ENCODE measurements around the gene FAM72D.
"Not testable (repeated sequence)": the region's sequence is repeated elsewhere in the genome, so short reads cannot be mapped to it uniquely, and the experiment has no call there.

The FAM72D gene

DNA sequence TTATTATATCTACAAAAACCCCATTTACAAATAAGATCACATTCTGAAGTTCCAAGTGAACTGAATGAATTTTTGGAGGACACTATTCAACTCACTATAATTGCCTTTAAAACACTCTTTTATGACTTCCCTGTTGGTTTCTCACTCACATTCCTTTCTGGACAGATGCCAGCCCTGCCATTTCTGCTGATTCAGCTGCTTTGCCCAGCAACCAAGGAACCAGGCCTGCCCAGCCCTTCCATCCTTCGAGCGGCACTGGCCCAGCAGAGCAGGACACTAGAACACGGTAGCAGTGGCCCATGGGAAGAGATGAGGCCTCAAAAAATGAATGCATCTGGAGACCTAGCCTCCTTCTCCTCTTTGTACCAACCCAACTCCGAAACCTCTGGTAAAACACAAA lies 50.5 kb downstream of the FAM72D start:
- not testable (repeated sequence) for DNase-seq (ENCODE audit: low read depth)

DNA sequence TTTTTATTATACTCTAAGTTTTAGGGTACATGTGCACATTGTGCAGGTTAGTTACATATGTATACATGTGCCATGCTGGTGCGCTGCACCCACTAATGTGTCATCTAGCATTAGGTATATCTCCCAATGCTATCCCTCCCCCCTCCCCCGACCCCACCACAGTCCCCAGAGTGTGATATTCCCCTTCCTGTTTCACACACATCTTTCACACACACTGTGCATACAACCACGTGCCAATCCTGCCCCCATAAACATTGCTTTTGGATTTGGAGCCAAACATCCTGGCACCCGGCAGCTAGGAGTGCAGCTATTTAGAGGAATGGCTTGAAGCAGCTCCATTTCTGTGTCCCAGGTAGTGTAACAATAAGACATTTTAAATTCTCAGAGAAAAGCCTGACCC lies 51.4 kb downstream of the FAM72D start:
- DNase-seq (ENCODE audit: low read depth), result not testable (repeated sequence)

DNA sequence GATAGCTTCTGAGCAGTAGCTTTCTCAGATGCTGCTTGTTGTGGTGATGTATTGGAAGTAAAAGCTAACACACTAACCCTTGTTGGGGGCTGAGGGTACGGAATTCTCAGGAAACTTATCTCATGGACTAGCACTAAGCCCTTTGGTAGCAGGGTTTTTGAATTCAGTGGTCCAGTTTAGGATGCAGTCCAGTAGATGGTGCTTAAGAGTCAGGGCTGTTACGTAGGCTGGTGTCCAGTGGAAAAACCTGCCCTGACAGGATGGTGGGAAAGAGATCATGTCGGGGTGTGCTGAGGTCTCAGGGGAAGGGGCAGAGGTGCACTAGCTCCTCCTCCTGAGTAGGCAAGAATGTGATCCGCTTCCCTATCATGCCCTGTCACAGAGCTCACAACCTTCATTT lies 59.6 kb downstream of the FAM72D start:
- not testable (repeated sequence) for DNase-seq (ENCODE audit: low read depth)

DNA sequence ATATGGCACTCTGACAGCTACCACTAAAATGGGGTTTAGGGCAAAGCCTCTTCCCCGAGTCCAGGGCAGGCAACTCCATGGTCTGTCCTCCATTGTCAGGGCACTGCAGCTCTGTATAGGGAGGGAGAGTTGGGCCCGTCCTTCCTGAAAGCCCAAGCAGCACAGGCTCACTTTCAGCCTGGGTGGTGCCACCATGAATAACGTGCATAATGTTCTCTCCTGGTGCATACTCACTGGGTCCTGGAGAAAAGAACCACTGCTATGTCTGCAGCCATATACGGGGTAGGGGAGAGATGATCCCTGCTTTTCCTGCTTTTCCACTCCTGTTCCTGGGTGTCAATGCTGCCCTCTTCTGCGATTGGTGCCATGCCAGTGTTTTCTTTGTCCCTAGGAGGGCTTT lies 60.1 kb downstream of the FAM72D start:
- not testable (repeated sequence) for DNase-seq (ENCODE audit: low read depth)

DNA sequence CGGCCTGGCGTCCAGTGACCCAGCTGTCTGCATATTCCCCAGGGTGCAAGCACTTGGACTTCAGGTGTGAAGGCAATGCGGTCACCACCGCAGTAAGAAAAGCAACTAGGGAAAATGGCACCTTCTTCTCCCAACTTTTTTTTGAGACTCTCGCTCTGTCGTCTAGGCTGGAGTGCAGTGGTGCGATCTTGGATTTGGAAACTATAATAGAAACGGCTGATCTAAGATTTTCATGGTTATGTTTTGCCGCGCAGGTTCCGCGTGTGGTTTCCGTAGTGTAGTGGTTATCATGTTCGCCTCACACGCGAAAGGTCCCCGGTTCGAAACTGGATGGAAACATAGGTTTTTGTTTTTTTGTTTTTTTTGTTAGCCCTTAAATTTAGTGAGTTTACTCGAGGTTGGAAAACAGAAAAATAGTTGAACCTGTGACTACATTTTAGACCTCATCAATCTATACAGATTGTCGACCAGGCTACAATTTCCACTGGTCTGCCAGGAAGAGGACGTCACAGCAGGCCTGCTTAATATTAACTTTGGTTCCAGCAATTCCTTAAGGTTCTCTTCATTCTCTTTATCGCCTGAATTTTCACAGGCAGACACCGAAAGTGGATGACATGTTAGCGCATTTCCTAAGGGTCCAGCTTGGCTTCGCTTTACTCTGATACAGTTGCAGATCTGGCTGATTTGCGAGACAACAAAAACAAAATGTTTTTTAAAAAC lies 61.3 kb downstream of the FAM72D start:
- DNase-seq (ENCODE audit: low read depth), result not testable (repeated sequence)

DNA sequence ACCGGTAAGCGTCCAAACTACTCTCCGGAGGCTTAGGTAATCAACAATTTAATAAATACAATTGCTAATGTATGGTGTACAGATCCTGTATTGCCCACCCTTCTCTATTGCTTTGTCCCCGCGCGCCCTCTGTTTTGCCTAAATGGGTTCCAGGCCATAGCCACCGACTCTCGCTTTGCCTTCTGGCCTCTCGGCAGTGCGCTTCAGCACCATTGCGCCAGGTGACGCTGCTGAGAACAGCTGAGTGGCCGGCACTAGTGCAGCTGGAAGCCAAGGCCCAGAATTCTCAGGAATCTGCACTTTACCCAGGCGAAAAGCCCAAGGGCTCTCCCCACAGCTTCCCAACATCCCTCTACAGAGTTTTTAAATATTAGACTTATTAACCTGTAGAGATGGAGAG lies 61.9 kb downstream of the FAM72D start:
- DNase-seq (ENCODE audit: low read depth), result not testable (repeated sequence)

DNA sequence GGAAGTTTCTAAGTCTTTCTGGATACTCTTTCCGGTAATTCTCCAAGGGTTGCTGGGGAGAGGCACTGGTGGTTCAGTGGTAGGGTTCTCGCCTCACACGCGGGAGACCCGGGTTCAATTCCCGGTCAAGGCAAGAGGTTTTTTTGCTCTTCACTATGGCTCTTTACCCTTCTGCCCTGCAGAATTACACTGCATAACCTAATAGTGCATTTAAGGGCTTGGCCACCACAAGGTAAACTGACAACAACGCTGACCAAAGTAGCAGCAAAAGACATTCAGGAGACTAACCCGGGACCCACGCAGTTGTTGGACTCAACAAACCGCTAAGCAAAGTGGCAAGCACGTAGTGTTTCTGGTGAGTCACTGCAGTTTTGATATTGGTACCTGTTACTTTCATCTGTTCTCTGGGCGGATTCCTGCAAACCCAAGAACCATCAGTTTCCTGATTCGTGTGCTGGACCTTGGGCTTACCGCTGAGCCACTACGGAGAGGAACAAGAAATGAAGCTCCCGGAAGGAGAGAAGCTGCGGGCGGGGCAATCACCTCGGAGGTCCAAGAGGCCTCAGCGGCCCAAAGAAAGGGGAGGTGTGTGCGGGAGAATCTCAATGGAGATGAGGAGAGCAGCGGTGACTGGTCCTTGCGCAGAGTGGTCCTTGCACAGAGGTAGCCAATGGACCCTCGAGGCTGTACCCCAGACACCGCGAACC lies 65.4 kb downstream of the FAM72D start:
- DNase-seq (ENCODE audit: low read depth), result not testable (repeated sequence)

Measured in stimulated activated CD8-positive, alpha-beta memory T cell treated with anti-CD3 and anti-CD28 coated beads, Interleukin-12 subunit alpha, Interleukin-12 subunit beta, amount 100 ng/mL, for 4 hours (primary cell).